SK-N-SH (cell line): Measurements from ENCODE around the gene PGK1. TPM values are rescaled to one million over a fixed set of nuclear protein-coding genes. Genes with fewer than 3 reads are reported as not detected.

Experiments used
- polyA plus RNA-seq, 3 experiments: library from polyadenylated mRNA; depleted of rRNA; stranded (reverse); fragments of >200 nt; gene quantifications; 2 replicates each; pipeline ENCODE4 v1.2.3, GENCODE V29; 2012

Gene PGK1
- polyA plus RNA-seq, 1 of the 3 experiments (the other 2 are of a cell fraction): 260 TPM

Other genes starting within 250 kb of the PGK1 start
- gene MAGT1, start 208.8 kb upstream of the PGK1 start, polyA plus RNA-seq (2012; rRNA removed): 24.1 and 33.4 TPM in 2 replicates
- 1,029 and 1,399 TPM in 2 replicates for gene COX7B, start 204.8 kb upstream of the PGK1 start, polyA plus RNA-seq (2012; rRNA removed)
- 1.7 and 2.5 TPM in 2 replicates for gene ATP7A, start 193.6 kb upstream of the PGK1 start, polyA plus RNA-seq (2012; rRNA removed)
- gene PGAM4, start 134.6 kb upstream of the PGK1 start, polyA plus RNA-seq (2012; rRNA removed): not detected in 2 replicates
- 11.6 and 12.5 TPM in 2 replicates for gene TAF9B, start 35.4 kb downstream of the PGK1 start, polyA plus RNA-seq (2012; rRNA removed)
- not detected in 2 replicates for gene CYSLTR1, start 223.4 kb downstream of the PGK1 start, polyA plus RNA-seq (2012; rRNA removed)